Astrocyte of the spinal cord (primary cell): Measurements from ENCODE around the gene AP3S2.

ENCODE experiments used
- DNase-seq: peaks from one replicate; pipeline ENCODE4 v3.0.0; 2011; ENCODE audit warnings: low read depth, low spot score
- H3K4me3 ChIP-seq: 2 replicates; pipeline ENCODE4 v1.5.1; 2011; ENCODE audit warnings: low read depth, mild to moderate bottlenecking, low read length, moderate library complexity
- CTCF ChIP-seq: IDR thresholded peaks from 2 replicates; pipeline ENCODE4 v1.5.1; 2012; ENCODE audit warnings: low read depth, mild to moderate bottlenecking, low read length, inconsistent platforms
- in situ Hi-C: cut with HindIII; loops from 2 replicates; pipeline ENCODE4 v1.10.0; 2017; ENCODE audit warnings: low sequenced_read_pairs

The AP3S2 gene

GRCh38 chr15:89820666-89821611 is 72.9 kb downstream of the AP3S2 start:
- DNase-seq = peak; percentile 76
- TF ChIP-seq CTCF = no peak
- H3K4me3 ChIP-seq = no peak overlapping the region
- in situ Hi-C loops = no loop called here

GRCh38 chr15:89818287-89818686 is 75.5 kb downstream of the AP3S2 start:
- in situ Hi-C loops = no loop called here
- H3K4me3 ChIP-seq = no peak overlapping the region
- TF ChIP-seq CTCF = no peak
- no peak for DNase-seq

- H3K4me3 ChIP-seq = no peak overlapping the region
- no peak for TF ChIP-seq CTCF
- DNase-seq = no peak
- in situ Hi-C loops = no loop called here
Observed at GRCh38 chr15:89817701-89818280, 76.0 kb downstream of the AP3S2 start.

GRCh38 chr15:89815769-89816168 is 78.0 kb downstream of the AP3S2 start:
- no peak for TF ChIP-seq CTCF
- in situ Hi-C loops = no loop called here
- H3K4me3 ChIP-seq = no peak overlapping the region
- no peak for DNase-seq

GRCh38 chr15:89814112-89814742 is 79.6 kb downstream of the AP3S2 start:
- no peak for TF ChIP-seq CTCF
- in situ Hi-C loops = no loop called here
- peak overlapping the region; percentile 69 for H3K4me3 ChIP-seq
- no peak for DNase-seq

GRCh38 chr15:89813381-89814111 is 80.2 kb downstream of the AP3S2 start:
- TF ChIP-seq CTCF = no peak
- no peak for DNase-seq
- in situ Hi-C loops = no loop called here
- H3K4me3 ChIP-seq = peak overlapping the region; percentile 69
